Heart right ventricle (tissue), 16 donors: Measurements from ENCODE around the gene GAST. TPM values are rescaled to one million over a fixed set of nuclear protein-coding genes. Genes with fewer than 3 reads are reported as not detected.

Source experiments
- ATAC-seq, 8 donors: fragments of 200-7000 bp; cut with Tn5 transposase; one replicate each; pipeline ENCODE4 v1.9.1; 2020; ENCODE audit warnings: mild to moderate bottlenecking in 8 of 8, moderate library complexity in 8 of 8, moderate number of reproducible peaks in 1 of 8
- DNase-seq, 2 donors: peaks; one replicate each; pipeline ENCODE4 v3.0.0-alpha.2; 2020
- H3K27ac ChIP-seq, 10 donors: fragments of 200-600 bp; sonication (generic) in 2 of 10; one replicate each; pipeline versions ENCODE4 v1.5.0 to v1.8.0; 2020 to 2022; ENCODE audit warnings: mild to moderate bottlenecking in 3 of 10
- H3K27me3 ChIP-seq, 7 donors: fragments of 200-600 bp; one replicate each; pipeline ENCODE4 v1.8.0; 2021 to 2022; ENCODE audit warnings: mild to moderate bottlenecking in 2 of 7
- H3K36me3 ChIP-seq, 9 donors: fragments of 200-600 bp; sonication (generic) in 1 of 9; one replicate each; pipeline versions ENCODE4 v1.5.0 to v1.8.0; 2020 to 2022; ENCODE audit warnings: mild to moderate bottlenecking in 2 of 9
- H3K4me1 ChIP-seq, 9 donors: fragments of 200-600 bp; sonication (generic) in 1 of 9; one replicate each; pipeline versions ENCODE4 v1.5.0 to v1.8.0; 2020 to 2022; ENCODE audit warnings: mild to moderate bottlenecking in 4 of 9
- H3K4me3 ChIP-seq, 10 donors: fragments of 200-600 bp; sonication (generic) in 2 of 10; one replicate each; pipeline versions ENCODE4 v1.5.0 to v1.8.0; 2020 to 2022; ENCODE audit warnings: mild to moderate bottlenecking in 7 of 10, moderate library complexity in 2 of 10
- H3K9me3 ChIP-seq, 11 donors: fragments of 200-600 bp in 10 of 11; sonication (generic) in 2 of 11; one replicate each; pipeline versions ENCODE4 v1.5.0 to v1.8.0; 2013 to 2022; ENCODE audit warnings: mild to moderate bottlenecking in 2 of 11, control low read depth in 1 of 11, moderate library complexity in 1 of 11
- WGBS, 2 donors: extraction: QIAGEN DNeasy Blood & Tissue Kit; methylation state at CpG; one replicate each; pipeline ENCODE4 v1.1.7; 2013; ENCODE audit warnings: inconsistent platforms in 1 of 2; 5-methylcytosine and 5-hydroxymethylcytosine counted together
- intact Hi-C, 10 donors: fragments of 100-400 bp; cut with DNase I; formaldehyde crosslinking; loops; one replicate each; pipeline versions ENCODE4 v1.11.1 to v1.14.2; 2022
- polyA plus RNA-seq, 2 donors: library from polyadenylated mRNA; stranded (reverse); fragments of 200-250 nt; gene quantifications; one replicate each; pipeline ENCODE4 v1.2.3, GENCODE V29; 2013
- total RNA-seq, 10 donors: library from RNA; stranded (reverse); fragmentation: NEBNext Ultra II Directional in 3 of 10; extraction: Animal tissue kit (Norgen Biotek cat#: 25700) in 3 of 10; gene quantifications; one replicate each; pipeline versions ENCODE4 v1.2.1 to v1.2.4, GENCODE V29; 2021 to 2023
- TF ChIP-seq, protein P1 (sequence below), 9 donors: fragments of 200-600 bp; sonication (generic) in 2 of 9; IDR thresholded peaks; one replicate each; pipeline versions ENCODE4 v1.5.0 to v1.8.0; 2021 to 2022; ENCODE audit warnings: antibody characterized with exemption in 9 of 9, mild to moderate bottlenecking in 5 of 9, moderate library complexity in 1 of 9
- donor health status: Arrhythmogenic right ventricular cardiomyopathy.
- donor health status: ischemic (EF 13 %, LVEDD 7.1; RV severe dilation, severe dysfunction).
- donor health status: healthy with polysubstance abuse.
- donor health status: DM: no; HTN: yes; CAD: no.
- donor health status: DM: no; HTN: no; CAD: no.
- donor health status: ischemic (EF 25% LVEDD 6.9; RV normal size, moderate dysfunction).
- donor health status: ischemic (EF 25% LVEDD 5.7; RV mildly dilated, moderate dysfunction).
- donor health status: healthy.
- donor health status: DM: yes; HTN: yes; CAD: no.
- donor health status: Ischemic cardiomyopathy.
- donor health status: ischemic (EF 35%, LVEDD 5.7; RV mildly dilated, moderate dysfunction).
- donor health status: nonischemic (EF 11% LVEDD 7.7; RV severe dilation, severe dysfunction).
- donor health status: DM: yes; HTN: yes; CAD: no.
- donor health status: PGD.
- donor health status: ischemic (EF 29% LVEDD 5.4; RV normal size, mild dysfunction).
- donor health status: nonischemic (EF 23%, LVEDD 6.1; RV moderate dilation, normal function).

GAST gene
- total and polyA plus RNA-seq, 12 donors = not detected

DNA sequence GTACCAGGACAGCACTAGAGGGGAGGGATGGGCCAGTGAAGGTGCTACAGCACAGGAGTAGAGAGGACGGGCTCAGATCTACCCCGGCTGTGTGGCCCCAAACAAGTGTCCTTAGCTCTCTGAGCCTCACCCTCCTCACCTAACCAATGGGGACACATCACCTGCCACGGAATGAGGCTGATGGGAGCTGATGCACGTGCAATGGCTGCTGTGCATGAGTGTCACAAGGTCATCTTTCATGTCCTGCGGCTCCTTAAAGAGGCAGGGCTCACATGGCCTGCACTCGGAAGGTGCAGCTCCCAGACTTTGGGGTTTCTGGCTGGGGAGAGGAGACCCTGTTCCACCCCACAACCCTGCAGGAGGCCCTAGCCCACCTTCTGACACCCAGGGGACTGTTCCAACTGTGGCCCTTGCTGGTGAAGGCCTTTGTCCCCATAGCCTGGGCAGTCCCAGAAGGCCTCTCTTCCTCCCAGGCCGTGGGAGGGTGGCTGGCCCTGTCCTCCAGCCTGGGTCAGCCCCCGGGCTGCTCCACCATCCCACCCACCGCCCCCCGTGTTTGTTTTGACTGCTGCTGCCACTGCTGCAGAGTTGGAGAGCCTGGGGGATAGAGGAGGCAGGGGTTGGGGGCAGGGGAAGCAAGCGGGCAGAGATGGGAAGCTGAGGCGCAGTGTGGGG is 11.8 kb downstream of the GAST start:
- intact Hi-C loops = no loop called here
- WGBS, 2 donors = 77 to 79% methylated on average over 12 of the region's 12 CpGs
- DNase-seq = no peak

GRCh38 chr17:41724476-41725050 is 12.4 kb downstream of the GAST start:
- Histone ChIP-seq H3K4me3 (no peak overlapping the region), H3K36me3 (no peaks in the 10 kb centered on the region), H3K4me1 (no peaks in the 10 kb centered on the region), H3K27ac (no peak overlapping the region), H3K27me3 (no peaks in the 10 kb centered on the region), H3K9me3 (no peaks in the 10 kb centered on the region)
- TF ChIP-seq, protein P1, sequence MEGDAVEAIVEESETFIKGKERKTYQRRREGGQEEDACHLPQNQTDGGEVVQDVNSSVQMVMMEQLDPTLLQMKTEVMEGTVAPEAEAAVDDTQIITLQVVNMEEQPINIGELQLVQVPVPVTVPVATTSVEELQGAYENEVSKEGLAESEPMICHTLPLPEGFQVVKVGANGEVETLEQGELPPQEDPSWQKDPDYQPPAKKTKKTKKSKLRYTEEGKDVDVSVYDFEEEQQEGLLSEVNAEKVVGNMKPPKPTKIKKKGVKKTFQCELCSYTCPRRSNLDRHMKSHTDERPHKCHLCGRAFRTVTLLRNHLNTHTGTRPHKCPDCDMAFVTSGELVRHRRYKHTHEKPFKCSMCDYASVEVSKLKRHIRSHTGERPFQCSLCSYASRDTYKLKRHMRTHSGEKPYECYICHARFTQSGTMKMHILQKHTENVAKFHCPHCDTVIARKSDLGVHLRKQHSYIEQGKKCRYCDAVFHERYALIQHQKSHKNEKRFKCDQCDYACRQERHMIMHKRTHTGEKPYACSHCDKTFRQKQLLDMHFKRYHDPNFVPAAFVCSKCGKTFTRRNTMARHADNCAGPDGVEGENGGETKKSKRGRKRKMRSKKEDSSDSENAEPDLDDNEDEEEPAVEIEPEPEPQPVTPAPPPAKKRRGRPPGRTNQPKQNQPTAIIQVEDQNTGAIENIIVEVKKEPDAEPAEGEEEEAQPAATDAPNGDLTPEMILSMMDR (IDR thresholded peaks at IDR 0.05) = no peak
- ATAC-seq = no peak
- no peak for DNase-seq
- intact Hi-C loops = no loop called here
- 65 to 68% methylated on average over 16 to 17 of the region's 17 CpGs for WGBS, 2 donors

More for the DNA sequence above, 11.8 kb downstream of the GAST start:
- TF ChIP-seq, protein P1 (IDR thresholded peaks at IDR 0.05) = no peak
- Histone ChIP-seq H3K27ac (no peak overlapping the region), H3K9me3 (no peaks in the 10 kb centered on the region), H3K4me1 (no peaks in the 10 kb centered on the region), H3K27me3 (no peaks in the 10 kb centered on the region), H3K36me3 (no peaks in the 10 kb centered on the region), H3K4me3 (no peak overlapping the region)
- no peak for ATAC-seq

DNA sequence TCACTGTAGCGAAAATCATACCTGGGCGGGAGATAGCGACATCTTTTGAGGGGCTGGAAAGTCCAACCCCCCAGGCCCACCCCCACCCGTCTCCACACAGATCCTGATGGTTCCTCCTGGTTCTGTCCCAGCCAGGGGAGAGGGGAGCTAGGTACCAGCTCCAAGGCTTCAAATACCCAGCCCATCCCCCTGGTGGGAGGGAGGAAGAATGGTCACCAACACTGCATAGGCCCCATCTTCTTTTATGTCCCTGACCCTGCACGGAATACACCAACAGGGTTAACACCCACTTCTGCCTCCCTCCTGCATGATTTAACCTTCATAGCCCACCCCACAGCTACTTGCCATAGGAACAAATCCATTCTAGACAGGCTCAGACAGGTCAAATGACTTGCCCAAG is 13.0 kb downstream of the GAST start:
- TF ChIP-seq, protein P1 (IDR thresholded peaks at IDR 0.05) = no peak
- Histone ChIP-seq H3K27me3 (peaks cover 0 to 1% (median 0%) of the 10 kb centered on the region in 7 donors), H3K4me3 (no peak overlapping the region), H3K4me1 (no peaks in the 10 kb centered on the region), H3K27ac (no peak overlapping the region), H3K36me3 (no peaks in the 10 kb centered on the region), H3K9me3 (no peaks in the 10 kb centered on the region)
- DNase-seq (no peak), ATAC-seq (no peak)
- 83 to 87% methylated on average over 5 of the region's 5 CpGs for WGBS, 2 donors
- intact Hi-C loops = no loop called here

- ATAC-seq (no peak), DNase-seq (no peak)
- Histone ChIP-seq H3K27ac (no peak overlapping the region), H3K4me3 (no peak overlapping the region), H3K9me3 (no peaks in the 10 kb centered on the region), H3K4me1 (peaks cover 0 to 4% (median 0%) of the 10 kb centered on the region in 9 donors), H3K36me3 (no peaks in the 10 kb centered on the region), H3K27me3 (peaks cover 0 to 29% (median 20%) of the 10 kb centered on the region in 7 donors)
- TF ChIP-seq, protein P1 (IDR thresholded peaks at IDR 0.05) = no peak
- 67 to 70% methylated on average over 12 of the region's 12 CpGs for WGBS, 2 donors
- intact Hi-C loops = no loop called here
Observed at GRCh38 chr17:41728056-41728455, 15.9 kb downstream of the GAST start.
